DMS153 treated with DMSO at 0.1 percent for 48 hours (cell line): ENCODE data around the gene HES1.
A peak's percentile ranks its signal among the peaks of the same experiment; 100 is the strongest.
"Not testable (repeated sequence)": the region's sequence is repeated elsewhere in the genome, so short reads cannot be mapped to it uniquely, and the experiment has no call there.

Experiments used
- DNase-seq: peaks from one replicate; lab custom pipeline; 2025; ENCODE audit not compliant: unreplicated experiment; lab: John Stamatoyannopoulos, UW

HES1 gene

DNA sequence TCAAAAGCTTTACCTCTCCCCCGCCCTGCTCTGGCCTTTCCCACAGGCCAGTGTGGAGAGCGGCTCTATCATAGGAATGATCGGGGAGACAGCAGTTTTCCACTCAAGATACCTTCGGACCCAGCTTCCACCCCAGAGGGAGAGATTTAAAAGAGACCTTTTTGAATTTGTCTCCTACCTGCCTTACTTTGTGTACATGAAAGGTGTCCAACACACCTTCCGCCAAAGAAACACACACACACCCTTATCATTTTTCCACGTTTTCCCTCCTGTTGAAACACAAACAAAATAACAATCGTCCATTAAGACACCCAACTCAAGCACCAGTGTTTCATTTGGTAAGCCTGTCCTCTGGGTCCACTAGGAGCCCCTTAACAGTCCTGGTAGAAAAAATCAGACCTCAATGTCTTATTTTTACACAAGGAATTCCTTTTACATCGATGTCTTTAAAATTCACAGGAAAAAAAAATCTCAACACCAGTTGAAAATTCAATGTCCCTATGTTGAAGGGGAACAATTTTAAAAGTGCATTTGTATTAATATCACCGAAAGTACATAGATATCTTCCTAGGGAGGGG is 4.0 kb downstream of the HES1 start:
- no peak for DNase-seq

DNA sequence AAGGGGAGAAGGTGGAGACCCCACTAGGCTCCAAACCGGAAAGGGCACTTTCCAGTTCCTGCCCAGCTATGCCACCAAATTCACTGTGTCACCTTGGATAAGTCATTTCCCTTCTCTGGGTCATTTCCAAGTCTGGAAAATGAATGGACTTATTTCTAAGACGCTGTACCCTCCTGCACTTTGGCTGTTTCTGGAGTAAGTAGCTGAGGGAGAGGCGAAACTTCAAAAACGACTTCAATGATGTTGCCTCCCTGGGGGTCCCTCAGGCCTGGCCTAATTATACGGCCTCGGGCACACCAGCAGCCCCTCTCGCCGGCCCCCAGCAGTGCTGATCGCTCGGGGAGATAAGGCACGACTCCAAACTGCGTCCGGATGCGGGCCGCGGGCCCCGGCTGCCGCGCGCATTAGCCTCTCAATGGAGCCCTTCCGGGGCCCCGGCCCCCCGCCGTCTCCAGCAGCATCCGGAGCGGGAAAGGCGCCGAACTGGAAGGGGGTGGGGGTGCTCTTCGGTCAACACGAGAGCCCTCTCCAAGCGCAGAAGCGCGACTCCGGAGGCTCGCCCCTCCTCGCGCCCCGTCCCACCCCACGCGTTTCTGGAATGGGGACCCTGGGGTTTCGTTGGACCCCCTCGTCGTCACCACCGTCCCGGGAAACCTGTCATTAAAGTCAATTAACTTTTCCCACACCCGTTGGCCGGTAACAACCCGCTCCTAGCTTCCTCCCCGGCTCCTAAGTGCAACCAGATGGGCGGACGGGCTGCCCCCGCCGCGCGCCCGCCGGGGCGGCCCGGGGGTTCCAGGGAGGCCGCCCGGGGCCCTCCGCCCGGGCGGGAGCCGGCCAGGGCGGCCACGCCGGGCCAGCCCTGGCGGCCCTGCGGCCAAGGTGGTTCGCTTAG is 4.8 kb downstream of the HES1 start:
- peak; percentile 34 for DNase-seq

DNA sequence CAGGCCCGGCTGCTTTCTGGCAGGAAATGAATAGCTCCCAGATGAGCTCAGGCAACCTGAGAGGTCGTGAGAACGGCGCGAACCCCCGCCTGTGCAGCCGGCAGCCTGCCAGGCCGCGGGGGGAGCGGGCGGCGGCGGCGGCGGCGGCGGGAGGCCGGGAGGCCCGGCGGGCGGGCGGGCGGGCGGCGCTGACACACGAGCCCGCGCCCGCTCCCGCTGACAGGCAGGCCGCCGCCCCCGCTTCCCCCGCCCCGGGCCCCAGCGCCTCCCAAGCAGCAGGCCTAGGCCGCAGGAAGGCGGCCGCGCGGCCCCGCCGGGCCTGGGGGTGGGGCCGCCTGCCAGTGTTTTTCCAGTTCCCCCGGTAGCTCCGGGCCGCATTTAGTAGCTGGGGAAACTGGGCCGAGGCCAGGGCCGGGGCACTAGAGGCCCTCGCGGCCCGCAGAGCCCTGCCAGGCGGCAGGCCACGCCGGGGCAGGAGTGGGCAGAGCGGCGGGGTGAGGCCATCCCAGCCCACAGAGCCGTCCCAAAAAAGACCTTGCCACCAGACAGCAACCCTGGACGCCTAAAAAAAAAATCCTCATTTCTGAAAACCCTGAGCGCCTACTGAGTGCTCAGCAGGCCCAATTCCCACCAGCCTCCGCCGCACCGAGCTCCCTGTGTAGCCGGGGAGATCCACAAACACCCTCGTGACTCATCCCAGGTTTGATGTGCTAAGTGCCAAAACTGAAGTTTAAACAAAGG is 5.6 kb downstream of the HES1 start:
- DNase-seq, result peak; percentile 89

DNA sequence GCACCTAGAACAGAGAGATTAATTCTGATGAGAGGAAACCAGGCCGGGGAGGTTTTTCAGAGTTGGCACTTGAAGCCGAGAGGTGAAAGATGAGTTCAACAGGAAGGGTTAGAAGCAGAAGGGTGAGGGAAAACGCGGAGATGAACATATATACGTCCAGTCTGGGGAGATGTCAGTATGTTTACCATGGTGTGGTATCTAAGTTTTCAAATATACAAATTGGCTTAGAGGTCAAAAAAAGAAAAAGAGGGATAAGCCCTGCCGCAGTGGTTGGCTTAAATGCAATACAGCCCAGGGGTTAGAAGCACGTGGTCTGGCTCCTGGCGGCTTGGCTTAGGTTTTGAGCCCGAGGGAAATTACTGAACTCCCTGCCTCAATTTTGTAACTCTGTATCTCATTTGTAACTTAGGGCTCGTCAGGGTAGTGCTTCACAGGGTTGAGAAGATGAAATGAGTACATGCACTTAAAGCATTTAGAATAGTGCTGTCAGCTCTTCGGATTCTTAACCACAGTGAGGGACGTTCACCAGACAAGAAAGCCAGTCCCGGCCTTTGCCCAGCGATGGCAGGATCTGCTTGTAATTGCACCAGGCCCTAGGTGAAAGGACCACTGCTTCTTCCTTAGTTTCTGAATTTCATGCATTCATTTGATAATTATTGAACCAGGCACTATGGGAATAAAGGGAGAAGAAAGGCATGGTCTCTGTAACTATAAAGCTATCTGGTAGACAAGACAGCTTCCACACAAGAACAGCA is 6.4 kb downstream of the HES1 start:
- DNase-seq, result peak; percentile 78

DNA sequence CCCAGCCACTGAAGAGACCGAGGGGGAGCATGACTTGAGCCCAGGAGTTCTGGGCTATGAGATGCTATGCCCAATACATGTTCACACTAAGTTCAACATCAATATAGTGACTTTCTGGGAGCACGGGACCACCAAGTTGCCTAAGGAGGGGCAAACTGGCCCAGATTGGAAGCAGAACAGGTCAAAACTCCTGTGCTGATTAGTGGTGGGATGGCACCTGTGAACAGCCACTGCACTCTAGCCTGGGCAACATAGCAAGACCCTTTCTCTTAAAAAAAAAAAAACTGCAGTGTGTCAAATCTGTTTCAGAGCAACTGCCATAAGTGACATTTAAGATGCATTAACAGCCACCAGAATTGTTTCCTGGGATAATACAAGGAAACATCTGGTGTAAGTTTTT is 9.8 kb downstream of the HES1 start:
- no peak for DNase-seq

DNA sequence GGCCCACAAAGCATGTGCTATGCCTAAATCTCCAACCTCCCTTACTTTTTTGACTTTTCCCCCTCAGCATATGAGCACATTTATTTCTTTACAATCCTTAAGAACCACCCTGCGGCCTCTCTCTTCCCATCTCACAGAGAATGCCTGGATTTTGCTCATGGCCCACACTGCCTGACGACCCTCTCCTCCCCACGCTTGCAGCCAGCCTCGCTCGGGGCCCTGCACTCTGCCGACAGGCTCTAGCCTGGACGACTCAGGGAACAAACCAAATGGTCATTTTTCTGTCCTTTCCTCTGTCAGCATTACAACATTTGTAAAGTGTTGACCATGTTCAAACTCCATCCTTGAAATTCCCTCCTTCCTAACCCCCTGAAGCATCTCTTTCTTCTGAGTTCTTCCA is 11.7 kb downstream of the HES1 start:
- DNase-seq, result no peak

DNA sequence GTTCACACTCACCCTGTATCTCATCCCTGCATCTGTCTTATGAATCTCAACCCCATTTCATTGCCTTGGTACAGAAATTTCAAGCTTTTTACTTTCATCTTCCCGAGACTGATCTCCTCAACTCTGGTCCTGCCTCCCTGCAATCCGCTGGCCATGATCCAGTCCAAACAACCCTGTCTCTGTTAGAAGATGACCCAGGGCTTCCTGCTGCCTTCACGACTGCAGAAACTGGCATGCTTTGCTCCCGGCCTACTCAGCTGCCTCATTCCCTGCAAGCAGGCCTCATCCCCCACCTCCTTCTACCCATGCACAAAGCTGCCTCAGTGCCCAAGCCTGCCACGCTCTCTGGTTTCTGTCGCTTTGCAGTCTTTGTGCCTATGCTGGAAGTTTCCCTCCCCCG is 12.4 kb downstream of the HES1 start:
- no peak for DNase-seq

DNA sequence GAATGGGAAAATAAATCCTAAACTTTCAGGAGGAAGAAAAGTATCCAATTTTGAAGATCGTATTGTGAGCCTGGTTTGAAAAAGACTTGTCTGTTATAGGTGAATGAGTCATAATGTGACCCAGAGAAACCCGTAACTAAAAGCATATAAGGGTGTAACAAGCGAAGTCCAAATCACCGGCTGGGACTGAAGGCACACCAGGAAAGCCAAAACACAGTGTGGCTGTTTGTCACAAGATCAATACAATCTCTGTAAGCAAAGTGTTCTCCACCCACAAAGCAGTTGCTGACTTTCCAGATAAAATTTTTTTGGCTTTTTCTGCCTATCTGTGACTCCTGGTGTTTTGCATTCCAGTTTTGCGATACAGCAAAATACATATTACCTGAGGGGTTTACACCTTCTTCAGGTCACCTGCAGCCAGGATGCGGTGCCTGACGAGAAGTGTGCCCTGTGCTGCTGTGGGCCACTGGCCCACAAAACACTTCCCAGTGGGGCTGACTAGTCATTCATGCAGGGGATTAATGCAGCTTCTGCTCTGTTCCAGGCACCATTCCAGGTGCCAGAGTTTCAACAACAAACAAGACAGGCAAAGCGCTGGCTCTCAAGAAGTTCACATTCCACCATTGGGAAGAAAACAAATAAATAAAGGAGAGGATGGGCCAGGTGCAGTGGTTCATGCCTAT is 14.4 kb downstream of the HES1 start:
- no peak for DNase-seq

DNA sequence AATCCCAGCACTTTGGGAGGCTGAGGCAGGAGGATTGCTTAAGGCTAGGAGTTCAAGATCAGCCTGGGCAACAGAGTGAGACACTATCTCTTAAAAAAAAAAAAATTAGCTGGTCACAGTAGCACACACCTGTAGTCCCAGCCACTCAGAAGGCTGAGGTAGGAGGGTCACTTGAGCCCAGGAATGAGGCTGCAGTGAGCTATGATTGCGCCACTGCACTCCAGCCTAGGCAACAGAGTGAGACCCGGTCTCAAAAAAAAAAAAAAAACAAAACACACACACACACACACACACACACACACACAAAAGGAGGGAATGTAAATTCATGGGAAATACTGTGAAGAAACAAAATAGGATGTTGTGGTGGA is 15.0 kb downstream of the HES1 start:
- DNase-seq, result not testable (repeated sequence)

DNA sequence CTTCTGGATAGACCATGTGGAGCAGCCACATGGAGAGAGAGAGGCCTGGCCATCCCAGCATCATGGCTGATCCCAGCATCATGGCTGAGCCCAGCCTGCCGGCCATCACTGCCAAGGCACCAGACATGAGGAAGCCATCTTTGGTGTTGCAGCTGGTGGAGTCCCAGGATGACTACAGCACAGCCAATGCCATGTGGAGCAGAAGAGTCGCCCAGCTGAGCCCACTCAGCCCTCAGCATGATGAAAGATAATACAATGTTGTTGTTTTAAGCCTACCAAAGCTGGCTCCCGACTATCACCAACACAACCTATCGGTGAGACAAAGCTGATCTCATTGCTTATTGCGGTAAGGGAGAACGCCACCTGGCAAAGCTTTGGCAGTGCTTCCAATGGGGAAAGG is 18.4 kb downstream of the HES1 start:
- no peak for DNase-seq

DNA sequence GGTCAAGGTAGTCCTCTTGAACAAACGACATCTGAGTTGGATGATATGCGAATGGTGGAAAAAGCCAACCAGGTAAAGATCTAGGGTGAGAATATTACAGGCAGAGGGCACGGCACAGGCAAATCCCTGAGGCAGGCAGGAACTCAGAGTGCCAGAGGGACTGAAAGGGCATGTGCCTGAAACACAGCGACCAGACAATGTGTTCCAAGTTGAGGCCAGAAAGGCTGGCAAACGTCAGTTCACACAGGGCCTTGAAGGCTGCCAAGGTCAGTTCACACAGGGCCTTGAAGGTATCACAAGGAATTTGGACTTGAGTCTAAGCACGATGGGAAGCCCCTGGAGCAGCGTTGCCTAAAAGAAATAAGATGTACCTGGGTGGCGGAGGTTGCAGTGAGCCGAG is 20.1 kb downstream of the HES1 start:
- DNase-seq, result no peak

DNA sequence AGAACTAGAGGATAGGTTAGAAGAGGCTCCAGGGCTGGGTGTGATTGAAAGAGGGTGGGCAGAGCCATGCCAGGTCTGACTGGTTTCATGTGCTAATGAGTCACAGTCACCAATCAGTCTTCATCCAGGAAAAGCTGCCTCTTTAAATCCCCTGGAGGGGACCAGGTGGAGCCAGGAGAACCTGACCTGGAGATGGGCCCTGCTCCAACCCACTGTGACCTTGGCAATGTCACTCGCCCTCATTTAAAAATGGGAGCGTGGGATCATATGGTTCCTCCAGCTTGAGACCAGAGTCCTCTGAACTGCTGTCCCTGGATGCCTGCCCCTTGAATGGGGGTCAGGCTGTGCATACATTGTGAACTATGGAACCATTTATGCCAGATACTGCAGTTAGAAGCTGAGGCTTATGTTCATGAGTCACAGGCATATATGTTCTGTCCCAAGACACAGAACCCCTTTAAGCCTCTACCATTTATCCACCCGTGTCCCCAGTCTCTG is 23.0 kb downstream of the HES1 start:
- no peak for DNase-seq

DNA sequence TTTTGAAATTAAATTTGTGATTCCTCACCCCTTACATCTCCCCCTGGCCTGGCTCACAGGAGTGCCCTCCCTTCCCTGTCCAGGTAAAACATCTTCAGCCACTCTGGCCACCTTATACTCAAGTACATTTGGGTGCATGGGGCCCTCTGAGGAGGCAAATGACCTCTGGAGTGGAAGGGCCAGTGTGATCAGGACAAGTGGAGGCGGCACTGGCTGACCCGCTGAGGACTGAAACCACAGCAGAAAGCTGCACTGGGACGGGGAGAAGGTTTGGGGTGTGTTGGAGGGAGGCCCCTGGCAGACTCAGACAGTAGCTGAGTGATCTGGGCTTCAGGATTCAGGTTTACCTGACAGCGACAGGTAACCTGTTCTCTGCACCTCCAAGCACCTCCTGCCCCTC is 24.2 kb downstream of the HES1 start:
- no peak for DNase-seq

DNA sequence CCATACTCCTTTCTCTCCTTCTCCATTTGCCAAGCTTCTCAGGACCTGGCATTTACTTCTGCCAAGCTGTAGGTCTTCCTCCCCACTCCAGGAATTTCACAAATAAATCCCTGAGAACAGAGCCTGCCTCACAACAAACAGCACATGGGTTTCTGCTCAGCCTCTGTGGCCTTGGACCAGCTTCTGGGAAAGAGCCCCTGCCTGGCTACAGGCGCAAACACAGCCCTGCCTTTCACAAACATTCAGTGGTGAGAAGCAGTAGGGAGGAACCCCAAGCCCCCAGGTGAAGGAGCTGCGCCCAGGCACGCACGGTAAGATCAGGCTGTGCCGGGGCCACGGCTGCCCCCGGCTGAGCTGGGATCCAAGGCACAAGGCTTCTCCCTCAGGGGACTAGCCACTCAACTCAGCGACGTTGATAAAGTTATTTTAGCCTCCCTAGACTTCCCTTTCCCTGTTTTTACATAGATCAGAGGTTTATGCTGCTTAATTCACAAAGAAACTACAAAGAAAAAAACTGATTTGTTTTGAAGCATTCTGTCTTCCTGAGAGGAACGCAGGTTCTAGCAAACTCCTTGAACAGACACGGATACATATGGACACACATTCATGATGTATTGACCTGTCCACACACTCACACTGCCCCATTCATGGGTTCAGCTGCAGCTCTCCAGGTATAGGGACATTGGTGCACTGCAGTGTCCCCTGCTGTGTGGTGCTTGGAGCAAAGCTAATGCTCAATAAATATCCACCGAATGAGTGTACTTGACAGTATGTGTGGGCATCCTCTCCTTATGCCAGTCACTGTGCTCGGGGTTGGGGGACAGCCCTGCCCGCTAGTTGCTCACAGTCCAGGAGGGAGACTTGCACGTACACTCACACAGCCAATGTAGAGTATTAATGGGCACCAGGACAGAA is 25.4 kb downstream of the HES1 start:
- DNase-seq, result no peak

DNA sequence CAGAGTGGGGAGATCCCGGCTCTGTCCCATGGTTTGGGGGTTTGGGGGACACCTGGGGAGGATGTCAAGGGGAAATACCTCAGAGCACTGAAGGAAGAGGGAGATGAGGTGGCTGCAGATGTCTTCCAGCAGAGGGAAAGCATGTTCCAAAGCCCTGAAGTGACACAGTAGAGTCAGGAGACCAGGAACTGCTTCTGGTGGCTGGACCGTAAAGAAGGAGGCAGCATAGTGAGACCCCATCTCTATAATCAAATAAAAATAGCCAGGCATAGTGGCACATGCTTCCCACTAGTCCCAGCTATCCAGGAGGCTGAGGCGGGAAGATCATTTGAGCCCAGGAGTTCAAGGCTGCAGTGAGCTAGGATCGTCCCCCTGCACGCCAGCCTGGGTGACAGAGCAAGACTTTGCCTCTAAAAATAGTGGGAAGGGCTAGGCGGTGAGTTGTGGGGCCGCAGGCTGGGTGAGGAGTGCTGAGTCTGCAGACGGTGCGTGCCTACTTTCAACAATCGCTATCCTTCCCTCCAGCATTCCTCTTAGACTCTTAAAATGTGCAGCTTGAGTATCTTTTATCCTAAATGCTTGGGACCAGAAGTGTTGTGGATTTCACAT is 26.2 kb downstream of the HES1 start:
- DNase-seq, result no peak

DNA sequence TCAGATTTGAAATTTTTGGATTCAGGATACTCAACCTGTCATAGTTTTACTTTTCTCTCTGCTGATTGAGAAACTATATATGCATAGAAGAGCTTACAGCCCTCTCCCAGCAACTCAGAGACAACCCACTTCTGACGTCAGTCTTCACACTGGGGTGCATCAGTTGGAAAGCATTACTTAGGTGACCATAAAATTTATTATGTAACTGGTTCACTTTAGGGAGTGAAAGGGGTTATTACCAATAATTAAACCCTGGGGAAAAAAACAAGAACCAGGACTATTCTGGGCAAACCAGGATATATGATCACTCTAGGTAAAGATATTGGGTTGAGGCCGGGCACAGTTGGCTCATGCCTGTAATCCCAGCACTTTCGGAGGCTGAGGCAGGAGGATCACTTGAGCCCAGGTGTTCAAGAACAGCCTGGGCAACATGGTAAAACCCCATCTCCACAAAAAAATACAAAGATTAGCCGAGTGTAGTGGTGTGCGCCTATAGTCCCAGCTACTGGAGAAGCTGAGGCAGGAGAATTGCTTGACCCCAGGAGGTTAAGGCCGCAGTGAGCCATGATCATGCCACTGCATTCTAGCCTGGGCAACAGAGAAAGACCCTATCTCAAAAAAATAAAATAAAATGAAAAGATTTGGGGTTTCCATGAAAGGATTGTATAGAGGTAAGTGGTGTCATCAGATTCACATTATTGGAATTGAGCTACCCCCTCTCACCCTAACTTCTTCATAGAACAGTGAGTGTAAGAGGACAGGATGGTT is 27.1 kb downstream of the HES1 start:
- no peak for DNase-seq

DNA sequence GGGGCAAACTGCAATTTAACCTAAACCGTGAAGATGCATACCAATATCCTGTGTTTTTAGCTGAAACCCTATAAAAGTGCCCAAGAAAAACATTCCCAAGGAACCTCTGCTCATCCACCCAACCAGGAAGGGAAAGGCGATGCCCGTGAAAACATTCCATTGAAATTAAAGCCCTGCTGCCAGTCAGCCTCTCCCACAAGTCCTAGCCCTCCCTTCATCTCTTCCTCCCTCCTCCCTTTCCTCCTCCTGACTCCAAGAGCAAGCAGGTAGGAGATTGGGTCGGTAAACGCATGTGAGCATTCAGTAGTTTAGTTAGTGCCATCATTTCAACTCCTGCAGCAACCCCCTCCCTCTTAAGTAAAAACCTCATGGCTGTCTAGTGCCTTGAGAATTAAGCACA is 27.7 kb downstream of the HES1 start:
- no peak for DNase-seq

DNA sequence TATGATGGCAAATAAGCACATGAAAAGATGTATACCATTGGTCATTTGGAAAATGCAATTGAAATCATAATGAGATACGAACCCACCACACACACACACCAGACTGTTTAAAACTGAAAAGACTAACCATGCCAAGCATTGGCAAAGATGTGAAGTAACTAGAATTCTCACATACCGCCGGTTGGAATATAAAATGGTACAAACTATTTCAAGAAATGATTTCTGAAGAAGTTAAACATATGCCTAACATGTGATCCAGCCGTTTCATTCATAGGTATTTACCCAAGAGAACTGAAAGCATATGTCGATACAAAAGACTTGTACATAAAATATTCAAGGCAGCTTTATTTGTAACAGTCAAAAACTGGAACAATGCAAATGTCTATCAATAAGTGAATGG is 28.9 kb downstream of the HES1 start:
- DNase-seq, result no peak
